H9 (cell line): Measurements from ENCODE around the gene MYMK. TPM values are rescaled to one million over a fixed set of nuclear protein-coding genes. Genes with fewer than 3 reads are reported as not detected.

Experiments used
- DNase-seq: peaks from one replicate; pipeline ENCODE4 v3.0.0-alpha.2; 2017
- H2AFZ ChIP-seq: one replicate; pipeline ENCODE4 v1.6.1; 2013; ENCODE audit warnings: mild to moderate bottlenecking, low read length, control low read depth, moderate library complexity
- H2AK5ac ChIP-seq: 2 replicates; pipeline ENCODE4 v1.6.1; 2013; ENCODE audit warnings: low read length, control low read depth, mixed read lengths; ENCODE audit not compliant: insufficient read length
- H2BK120ac ChIP-seq: one replicate; pipeline ENCODE4 v1.6.1; 2013; ENCODE audit warnings: low read depth, mild to moderate bottlenecking, low read length, control low read depth, inconsistent platforms; ENCODE audit not compliant: poor library complexity, severe bottlenecking
- H2BK12ac ChIP-seq: 2 replicates; pipeline ENCODE4 v1.6.1; 2013; ENCODE audit warnings: low read length, control low read depth, mixed read lengths, low read depth; ENCODE audit not compliant: insufficient read length
- H2BK15ac ChIP-seq: 2 replicates; pipeline ENCODE4 v1.6.1; 2013; ENCODE audit warnings: low read depth, low read length, control low read depth
- H2BK20ac ChIP-seq: one replicate; pipeline ENCODE4 v1.6.1; 2013; ENCODE audit warnings: low read depth, mild to moderate bottlenecking, low read length, control low read depth, inconsistent platforms; ENCODE audit not compliant: poor library complexity, severe bottlenecking
- H2BK5ac ChIP-seq: 2 replicates; pipeline ENCODE4 v1.6.1; 2013; ENCODE audit warnings: low read length, control low read depth, mixed read lengths; ENCODE audit not compliant: insufficient read length
- H3K14ac ChIP-seq: 2 replicates; pipeline ENCODE4 v1.6.1; 2013; ENCODE audit warnings: low read length, control low read depth; ENCODE audit not compliant: insufficient read depth
- H3K18ac ChIP-seq: 2 replicates; pipeline ENCODE4 v1.6.1; 2013; ENCODE audit warnings: low read depth, mild to moderate bottlenecking, mixed read lengths, low read length, control low read depth; ENCODE audit not compliant: insufficient read length
- H3K23ac ChIP-seq: 2 replicates; pipeline ENCODE4 v1.6.1; 2013; ENCODE audit warnings: low read length, control low read depth, mixed read lengths, low read depth; ENCODE audit not compliant: insufficient read length
- H3K23me2 ChIP-seq: 2 replicates; pipeline ENCODE4 v1.6.1; 2013; ENCODE audit warnings: low read depth, mild to moderate bottlenecking, mixed read lengths, low read length, control low read depth; ENCODE audit not compliant: insufficient read length, poor library complexity, severe bottlenecking
- H3K27ac ChIP-seq: 2 replicates; pipeline ENCODE4 v1.5.1; 2013; ENCODE audit warnings: low read length, control low read depth, mixed read lengths, low read depth; ENCODE audit not compliant: insufficient read length
- H3K27me3 ChIP-seq: 2 replicates; pipeline ENCODE4 v1.6.1; 2013; ENCODE audit warnings: low read length, control low read depth, inconsistent platforms; ENCODE audit not compliant: insufficient read depth
- H3K4ac ChIP-seq: 2 replicates; pipeline ENCODE4 v1.6.1; 2013; ENCODE audit warnings: low read depth, mild to moderate bottlenecking, control low read depth, inconsistent platforms, low read length, moderate library complexity
- H3K4me1 ChIP-seq: 2 replicates; pipeline ENCODE4 v1.6.1; 2013; ENCODE audit warnings: low read length, control low read depth, inconsistent platforms; ENCODE audit not compliant: insufficient read depth
- H3K4me2 ChIP-seq: 2 replicates; pipeline ENCODE4 v1.6.1; 2013; ENCODE audit warnings: low read length, control low read depth, mixed read lengths; ENCODE audit not compliant: insufficient read length, insufficient read depth
- H3K56ac ChIP-seq: 2 replicates; pipeline ENCODE4 v1.6.1; 2013; ENCODE audit warnings: low read depth, mild to moderate bottlenecking, mixed read lengths, low read length, control low read depth; ENCODE audit not compliant: insufficient read length
- H3K79me1 ChIP-seq: 2 replicates; pipeline ENCODE4 v1.6.1; 2013; ENCODE audit warnings: low read depth, mild to moderate bottlenecking, moderate library complexity, low read length, control low read depth, inconsistent platforms; ENCODE audit not compliant: insufficient read depth, poor library complexity, severe bottlenecking
- H3K79me2 ChIP-seq: 2 replicates; pipeline ENCODE4 v1.6.1; 2013; ENCODE audit warnings: low read length, control low read depth, inconsistent platforms; ENCODE audit not compliant: insufficient read depth
- H3K9ac ChIP-seq: 2 replicates; pipeline ENCODE4 v1.6.1; 2013; ENCODE audit warnings: low read length, control low read depth, mixed read lengths; ENCODE audit not compliant: insufficient read length; ENCODE audit errors: extremely low read depth
- H3K9me3 ChIP-seq: one replicate; pipeline ENCODE4 v1.6.1; 2013; ENCODE audit warnings: low read depth, low read length, inconsistent platforms; ENCODE audit not compliant: control insufficient read depth
- H3T11ph ChIP-seq: one replicate; pipeline ENCODE4 v1.6.1; 2013; ENCODE audit warnings: mild to moderate bottlenecking, low read length, control low read depth, inconsistent platforms
- H4K20me1 ChIP-seq: one replicate; pipeline ENCODE4 v1.6.1; 2013; ENCODE audit not compliant: control insufficient read depth, insufficient read length, insufficient read depth
- H4K5ac ChIP-seq: 2 replicates; pipeline ENCODE4 v1.6.1; 2013; ENCODE audit warnings: low read depth, mild to moderate bottlenecking, mixed read lengths, low read length, control low read depth; ENCODE audit not compliant: insufficient read length
- H4K8ac ChIP-seq: replicated peaks from 2 replicates; pipeline ENCODE4 v1.6.1; 2013; ENCODE audit warnings: low read length, control low read depth, mixed read lengths, low read depth; ENCODE audit not compliant: insufficient read length
- H4K91ac ChIP-seq: 2 replicates; pipeline ENCODE4 v1.6.1; 2013; ENCODE audit warnings: low read depth, mild to moderate bottlenecking, moderate library complexity, mixed read lengths, low read length, control low read depth; ENCODE audit not compliant: insufficient read length
- H3K27ac Mint-ChIP-seq, 3 experiments: 2 replicates in 2 of 3; 3 replicates in 1 of 3; pipeline ENCODE4 v1.8.0; 2020 to 2021; ENCODE audit warnings: mixed read lengths in 3 of 3, mild to moderate bottlenecking in 1 of 3, moderate library complexity in 1 of 3
- H3K27me3 Mint-ChIP-seq: 2 replicates; pipeline ENCODE4 v1.8.0; 2021; ENCODE audit warnings: low read depth, mild to moderate bottlenecking, moderate library complexity, mixed read lengths
- H3K36me3 Mint-ChIP-seq, 3 experiments: 2 replicates in 2 of 3; 3 replicates in 1 of 3; pipeline ENCODE4 v1.8.0; 2020 to 2021; ENCODE audit warnings: low read depth in 3 of 3, mixed read lengths in 3 of 3; ENCODE audit not compliant: insufficient read depth in 1 of 3
- H3K4me1 Mint-ChIP-seq, 2 experiments: 2 replicates each; pipeline ENCODE4 v1.8.0; 2020; ENCODE audit warnings: mixed read lengths in 2 of 2
- H3K4me3 Mint-ChIP-seq, 2 experiments: 2 replicates in 1 of 2; 3 replicates in 1 of 2; pipeline ENCODE4 v1.8.0; 2020 to 2021; ENCODE audit warnings: mild to moderate bottlenecking in 2 of 2, mixed read lengths in 2 of 2, moderate library complexity in 1 of 2
- H3K9me3 Mint-ChIP-seq, 2 experiments: 2 replicates in 1 of 2; 3 replicates in 1 of 2; pipeline ENCODE4 v1.8.0; 2020; ENCODE audit warnings: mild to moderate bottlenecking in 2 of 2, mixed read lengths in 2 of 2, moderate library complexity in 1 of 2
- CTCF ChIP-seq: fragments of 200-600 bp; sonication (generic); conservative IDR thresholded peaks from 3 replicates; pipeline ENCODE4 v1.8.0; 2021; ENCODE audit warnings: antibody characterized with exemption, mild to moderate bottlenecking
- WGBS: extraction: QIAGEN DNeasy Blood & Tissue Kit; methylation state at CpG from one replicate; pipeline ENCODE4 v1.1.7; 2013; ENCODE audit warnings: missing lambda C conversion rate, low lambda C conversion rate, mixed read lengths; ENCODE audit not compliant: insufficient read length; ENCODE audit errors: extremely low coverage; 5-methylcytosine and 5-hydroxymethylcytosine counted together
- total RNA-seq: library from RNA; stranded (reverse); gene quantifications from 2 replicates; pipeline ENCODE4 v1.2.1, GENCODE V29; 2021

Gene MYMK
- total RNA-seq, 1 experiment from 2014 or later = not detected

GRCh38 chr9:133558191-133559126, 33.7 kb upstream of the MYMK start:
- no peak overlapping the region for H2BK120ac ChIP-seq
- peak overlapping the region; percentile 8 for H3K27ac ChIP-seq
- no peaks in the 10 kb centered on the region for H3K23me2 ChIP-seq
- H3K4me1 Mint-ChIP-seq = peaks cover 29 to 34% of the 10 kb centered on the region in 2 experiments
- H3K27me3 ChIP-seq = no peaks in the 10 kb centered on the region
- no peak overlapping the region for H4K8ac ChIP-seq
- H3K18ac ChIP-seq = peak overlapping the region; percentile 50
- H4K91ac ChIP-seq = no peak overlapping the region
- H4K5ac ChIP-seq = no peak overlapping the region
- no peak overlapping the region for H2BK20ac ChIP-seq
- H3K79me2 ChIP-seq = no peaks in the 10 kb centered on the region
- peak overlapping the region in 1 of 2 experiments; percentile 54; a peak in 4 of 5 replicates for H3K4me3 Mint-ChIP-seq
- H2BK15ac ChIP-seq = no peak overlapping the region
- no peak overlapping the region for H3T11ph ChIP-seq
- no peak overlapping the region for H2AFZ ChIP-seq
- H3K56ac ChIP-seq = no peak overlapping the region
- no peak overlapping the region for H3K4me2 ChIP-seq
- no peaks in the 10 kb centered on the region for H3K9me3 ChIP-seq
- WGBS = no CpG with 5 or more reads among the region's 31 CpGs
- DNase-seq = no peak
- no peak overlapping the region for H2AK5ac ChIP-seq
- H4K20me1 ChIP-seq = no peaks in the 10 kb centered on the region
- H3K14ac ChIP-seq = no peak overlapping the region; the same call in 1 of the 2 replicates
- H3K9ac ChIP-seq = no peak overlapping the region
- H3K79me1 ChIP-seq = no peaks in the 10 kb centered on the region
- H3K4ac ChIP-seq = no peak overlapping the region
- H3K27me3 Mint-ChIP-seq = peaks cover 7% of the 10 kb centered on the region
- no peak overlapping the region for H2BK12ac ChIP-seq
- H2BK5ac ChIP-seq = no peak overlapping the region
- no peak for TF ChIP-seq CTCF
- H3K4me1 ChIP-seq = peaks cover 2% of the 10 kb centered on the region; the same call in 1 of the 2 replicates
- no peak overlapping the region for H3K23ac ChIP-seq
- H3K9me3 Mint-ChIP-seq = no peaks in the 10 kb centered on the region; a peak in 1 of 5 replicates
- peaks cover 0 to 3% (median 0%) of the 10 kb centered on the region in 3 experiments; a peak in 2 of 7 replicates for H3K36me3 Mint-ChIP-seq
- H3K27ac Mint-ChIP-seq = peak overlapping the region; percentile 31 to 94 (median 82); a peak in 5 of 7 replicates
